HG03565 (cell line): Measurements from ENCODE around the gene BAHCC1.

Source experiments
- ATAC-seq: cut with Tn5 transposase; IDR thresholded peaks from one replicate; pipeline ENCODE4 v1.9.1; 2021; ENCODE audit warnings: mild to moderate bottlenecking, moderate library complexity; ENCODE audit not compliant: unreplicated experiment

BAHCC1 gene

DNA sequence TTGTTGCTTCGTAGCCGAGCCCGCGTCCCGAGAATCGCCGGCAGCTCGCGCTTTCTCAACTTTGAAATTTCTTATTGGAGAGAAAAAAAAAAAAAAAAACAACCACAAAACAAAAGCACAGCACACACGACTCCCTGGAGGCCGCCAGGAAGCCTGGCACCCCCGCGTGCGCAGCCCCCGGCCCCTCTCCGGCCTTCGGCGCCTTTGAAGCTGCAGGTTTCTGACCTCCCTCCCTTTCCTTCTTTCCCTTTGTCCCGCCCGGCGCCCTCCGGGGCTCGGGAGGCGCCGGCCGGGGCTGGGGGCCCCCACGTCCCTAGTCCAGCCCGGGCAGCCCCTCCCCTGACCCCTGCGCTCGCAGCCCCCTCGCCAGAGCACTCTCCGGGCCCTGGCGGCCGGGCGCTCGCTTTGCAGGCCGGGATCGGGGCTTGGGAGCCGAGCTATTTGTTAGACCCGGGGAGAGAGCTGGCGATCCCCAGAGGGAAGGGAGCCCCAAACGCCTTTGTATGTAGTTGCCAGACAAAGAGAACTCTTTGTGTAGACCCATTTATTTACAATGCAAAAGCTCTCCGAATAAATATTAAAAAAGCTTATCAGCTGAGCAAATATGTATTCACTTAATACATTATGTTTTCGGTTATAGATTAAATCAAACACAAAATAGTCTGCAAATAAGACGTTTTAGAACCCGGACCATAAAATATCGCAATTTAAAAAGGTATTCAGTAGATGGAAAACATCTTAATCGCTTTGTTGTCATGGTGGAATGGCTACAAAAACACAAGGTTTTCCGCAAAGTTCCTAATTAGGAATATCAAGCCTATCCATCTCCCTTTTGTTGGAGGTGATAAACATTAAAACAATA lies 2.3 kb downstream of the BAHCC1 start:
- ATAC-seq, result no peak

DNA sequence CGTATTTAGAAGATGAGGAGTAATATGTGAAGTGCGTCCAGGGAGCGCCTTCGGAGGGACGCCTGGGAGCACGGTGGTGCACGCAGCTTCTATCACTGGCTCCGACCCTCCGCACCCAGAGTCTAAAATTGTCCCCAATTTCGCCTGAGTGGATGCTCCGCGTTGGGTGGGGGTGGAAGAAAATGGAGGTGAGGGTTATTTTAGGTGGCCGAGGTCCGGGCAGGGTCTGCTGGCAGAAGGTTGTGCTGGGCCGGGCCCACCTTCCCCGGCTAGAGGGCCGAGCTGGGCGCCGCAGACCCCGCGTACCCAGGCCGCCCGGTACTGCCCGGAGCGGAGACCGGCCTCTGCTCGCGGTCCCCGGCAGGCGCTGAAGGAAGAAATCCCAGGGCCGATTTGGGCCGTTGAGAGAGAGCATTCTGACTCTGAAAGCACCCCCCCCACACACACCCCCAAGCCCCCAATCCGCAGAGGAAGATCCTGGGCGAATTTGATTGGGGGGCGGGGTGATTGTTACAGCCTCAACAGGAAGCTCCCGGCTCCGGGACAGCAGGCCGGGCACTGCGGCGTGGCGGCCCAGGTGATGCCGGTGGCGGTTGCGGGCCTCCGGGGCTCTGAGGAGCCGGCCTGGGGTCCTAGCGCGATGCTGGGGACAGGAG lies 3.0 kb downstream of the BAHCC1 start:
- ATAC-seq, result no peak

DNA sequence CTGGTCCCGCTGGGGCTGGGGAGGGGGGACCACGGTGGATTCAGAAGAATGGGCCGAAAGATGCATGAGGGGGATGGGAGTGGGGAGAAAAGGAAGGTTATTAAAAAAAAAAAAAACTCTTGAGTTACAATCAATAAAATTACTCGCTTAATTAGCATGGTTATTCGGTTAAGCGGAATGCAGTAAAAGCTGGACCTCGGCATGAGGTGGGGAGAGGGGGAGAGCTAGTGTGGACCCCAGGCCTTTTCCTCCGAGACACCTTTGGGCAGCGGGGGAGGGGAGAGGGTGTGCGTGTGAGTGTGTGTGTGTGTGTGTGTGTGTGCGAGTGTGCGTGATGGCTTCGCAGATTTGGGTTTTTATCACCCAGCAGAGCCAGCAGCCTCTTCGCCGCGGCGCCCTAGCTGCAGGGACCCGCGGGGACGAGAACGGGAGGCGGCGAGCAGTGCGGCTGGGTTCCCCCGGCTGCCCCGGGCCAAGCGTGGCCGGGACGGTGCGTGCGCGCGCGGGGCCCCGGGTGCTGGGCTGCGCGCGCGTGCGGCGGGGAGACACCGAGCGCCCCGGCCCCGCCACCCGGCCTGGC lies 3.7 kb downstream of the BAHCC1 start:
- no peak for ATAC-seq

DNA sequence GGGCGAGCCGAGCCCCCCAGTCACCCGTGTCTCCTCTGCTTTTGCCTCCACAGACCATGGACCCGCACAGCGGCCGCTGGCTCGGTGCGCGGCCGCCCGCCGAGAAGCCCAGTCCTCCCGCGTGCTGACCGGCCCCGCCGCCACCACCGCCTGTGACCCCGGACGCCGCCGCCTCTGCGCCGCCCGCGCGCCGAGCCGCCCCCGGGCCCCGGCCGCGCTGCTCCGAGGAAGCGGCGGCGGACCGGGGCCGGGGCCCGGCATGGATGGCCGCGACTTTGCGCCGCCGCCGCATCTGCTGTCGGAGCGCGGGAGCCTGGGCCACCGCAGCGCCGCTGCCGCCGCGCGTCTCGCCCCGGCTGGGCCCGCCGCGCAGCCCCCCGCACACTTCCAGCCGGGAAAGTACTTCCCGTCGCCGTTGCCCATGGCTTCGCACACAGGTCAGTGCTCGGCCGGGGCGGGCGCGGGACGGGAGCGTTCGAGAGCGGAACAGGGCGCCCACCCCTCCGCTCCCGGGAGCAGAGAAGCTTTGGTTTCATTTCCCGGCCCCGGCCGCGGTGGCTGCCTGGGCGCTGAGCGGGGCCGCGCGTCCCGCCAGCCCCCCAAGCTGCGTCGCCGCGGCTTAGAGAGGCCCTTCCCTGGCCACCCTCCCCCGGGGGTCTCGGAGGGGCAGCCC lies 4.4 kb downstream of the BAHCC1 start:
- no peak for ATAC-seq

DNA sequence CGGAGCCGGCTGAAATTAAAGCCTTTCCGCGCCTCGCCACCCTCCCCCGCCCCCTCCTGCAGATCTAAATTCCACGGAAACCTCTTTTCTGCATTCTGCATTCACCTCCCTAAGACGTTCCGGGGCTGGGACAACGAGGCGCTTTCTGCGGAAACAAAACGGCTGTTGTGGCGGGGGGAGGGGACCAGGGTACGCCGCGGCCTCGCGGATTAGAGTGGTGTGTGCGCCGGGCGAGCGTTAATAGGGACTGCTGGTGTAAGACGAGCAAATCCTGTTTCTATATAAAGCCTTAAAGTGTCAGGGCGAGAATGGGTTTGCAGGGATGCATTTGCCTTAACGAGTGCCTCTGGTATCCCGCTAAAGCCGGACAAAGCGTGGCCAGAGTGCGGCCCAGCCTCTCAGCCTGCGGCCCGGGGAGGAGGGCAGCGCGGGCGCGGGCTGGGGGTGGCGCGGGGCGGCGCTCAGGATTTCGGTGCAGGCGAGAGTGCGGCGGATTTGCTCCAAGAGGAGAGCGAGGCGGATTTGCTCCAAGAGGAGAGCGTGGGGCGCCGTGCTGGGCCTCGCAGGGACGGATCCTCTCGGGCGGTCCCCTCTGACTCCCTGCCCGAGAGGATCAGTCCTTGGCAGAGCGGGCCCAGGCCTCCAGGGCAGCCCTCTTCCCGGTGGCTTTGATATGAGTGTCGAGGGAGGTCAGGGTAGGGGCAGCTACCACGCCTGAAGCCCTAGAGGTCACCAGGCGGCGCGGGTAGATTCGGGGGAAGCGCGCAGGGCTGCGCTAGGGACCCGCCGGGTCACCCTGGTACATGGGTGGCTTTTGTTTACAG lies 5.1 kb downstream of the BAHCC1 start:
- ATAC-seq, result no peak

DNA sequence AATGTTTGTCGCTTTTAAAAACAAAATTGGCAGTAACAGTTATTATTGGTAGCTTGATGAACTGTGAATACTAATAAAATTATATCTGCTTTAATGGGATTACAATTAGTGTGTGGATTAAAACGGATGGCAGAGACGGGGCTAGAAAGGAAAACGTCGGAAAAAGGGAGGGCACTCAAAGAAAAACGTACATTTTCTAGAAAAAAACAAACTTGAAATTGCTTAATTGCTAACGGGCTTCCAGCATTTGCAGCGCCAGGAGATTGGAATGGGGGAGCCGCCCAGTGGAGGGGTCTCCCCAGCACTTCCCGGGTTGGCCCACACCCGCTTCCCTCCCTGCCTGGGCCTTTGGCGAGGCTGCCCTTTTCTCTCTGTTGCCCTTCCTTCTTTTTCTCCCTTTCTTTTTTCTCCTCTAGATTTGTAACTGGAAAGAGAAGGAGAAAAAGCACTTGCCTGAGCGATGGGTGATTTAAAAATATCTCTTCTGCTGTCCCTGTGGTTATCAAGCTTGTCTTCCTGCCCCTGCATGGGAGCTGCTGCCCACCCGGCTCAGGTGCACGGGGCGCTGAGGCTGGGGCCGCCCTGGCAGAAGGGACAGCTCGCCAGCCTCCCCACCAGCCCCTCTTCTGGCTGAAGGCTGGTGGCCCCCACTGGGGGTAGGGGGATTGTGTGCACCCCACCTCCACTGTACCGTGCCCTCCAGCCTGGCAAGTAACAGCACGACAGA lies 5.9 kb downstream of the BAHCC1 start:
- no peak for ATAC-seq

DNA sequence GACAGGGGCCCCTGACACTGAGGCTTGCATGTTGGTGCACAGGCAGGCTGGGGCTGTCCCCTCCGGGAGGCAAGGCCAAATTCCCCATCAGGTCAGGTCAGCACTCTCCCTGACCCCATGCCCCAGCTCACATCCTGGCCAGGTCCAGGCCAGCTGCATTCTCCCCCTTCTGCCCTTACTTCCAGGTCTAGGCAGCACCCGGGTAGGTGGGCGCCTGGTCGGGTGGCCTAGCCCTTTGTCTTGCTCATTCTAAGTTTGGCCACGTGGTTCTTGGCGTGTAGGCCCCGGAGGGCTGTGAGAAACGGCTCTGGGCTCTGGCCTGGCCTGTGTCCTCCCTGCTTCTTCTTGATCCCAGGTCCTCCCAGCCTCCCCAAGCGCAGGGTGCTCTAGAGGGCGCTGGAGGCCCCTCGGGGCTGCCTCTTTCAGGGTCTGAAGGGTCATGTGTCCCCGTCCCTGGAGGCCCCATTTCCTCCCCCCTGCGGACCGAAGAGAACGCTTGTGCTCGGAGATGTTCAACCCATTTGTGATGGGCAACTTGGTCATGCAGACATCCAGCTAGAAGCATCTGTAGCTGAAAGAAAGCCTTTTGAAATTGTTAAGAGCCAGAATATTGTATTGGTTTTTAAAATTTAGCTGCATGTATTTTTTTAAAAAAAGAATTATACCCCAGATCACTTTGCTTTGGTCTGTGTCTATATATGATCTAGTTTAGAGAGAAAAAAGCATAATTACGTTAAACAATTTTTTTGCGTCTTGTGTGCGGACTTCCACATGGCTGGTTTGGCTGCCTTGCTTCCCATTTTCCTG lies 6.7 kb downstream of the BAHCC1 start:
- ATAC-seq, result no peak

DNA sequence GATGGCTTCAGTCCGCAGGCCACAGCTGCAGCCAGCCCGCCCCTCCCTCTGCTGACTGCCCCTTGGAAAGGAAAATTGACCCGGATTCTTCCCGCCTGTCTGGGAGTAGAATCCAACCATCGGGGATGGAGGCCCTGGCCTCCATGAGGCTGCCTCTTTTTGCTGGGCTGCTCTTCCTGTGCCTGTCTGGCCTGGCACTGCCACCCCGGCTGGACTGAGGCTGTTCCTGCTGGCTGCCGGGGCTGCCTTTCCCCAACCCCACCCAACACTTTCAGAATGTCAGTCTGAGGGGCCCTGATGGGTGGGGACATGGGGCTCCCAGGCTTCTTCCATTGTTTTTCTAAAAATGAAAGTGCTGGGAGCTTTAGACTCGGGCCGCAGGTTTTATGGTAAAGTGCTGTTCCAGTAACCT lies 7.3 kb downstream of the BAHCC1 start:
- no peak for ATAC-seq

DNA sequence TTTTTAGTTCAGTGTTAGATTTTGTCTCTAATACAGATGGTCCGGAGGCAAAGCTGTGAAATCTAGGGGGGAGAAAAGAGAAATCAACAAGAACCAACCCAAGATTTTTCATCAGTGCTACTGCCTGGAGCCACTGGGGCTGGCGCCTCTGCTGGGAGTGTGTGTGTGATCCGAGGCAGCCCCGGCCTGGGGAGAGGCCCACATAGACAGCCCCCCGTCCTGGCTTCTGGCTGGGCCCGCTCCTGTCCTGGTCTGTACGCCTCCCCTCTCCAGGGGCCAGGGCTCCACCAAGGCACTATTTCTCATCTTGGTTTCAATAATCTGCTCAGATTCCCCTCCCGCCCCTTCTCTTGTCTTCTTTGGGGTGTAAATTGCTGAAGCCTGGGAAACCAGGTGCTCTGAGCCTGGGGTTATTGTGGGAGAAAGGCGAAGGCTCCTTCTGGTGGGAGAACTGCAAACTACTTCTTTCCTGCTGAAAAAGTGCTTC lies 7.8 kb downstream of the BAHCC1 start:
- no peak for ATAC-seq

DNA sequence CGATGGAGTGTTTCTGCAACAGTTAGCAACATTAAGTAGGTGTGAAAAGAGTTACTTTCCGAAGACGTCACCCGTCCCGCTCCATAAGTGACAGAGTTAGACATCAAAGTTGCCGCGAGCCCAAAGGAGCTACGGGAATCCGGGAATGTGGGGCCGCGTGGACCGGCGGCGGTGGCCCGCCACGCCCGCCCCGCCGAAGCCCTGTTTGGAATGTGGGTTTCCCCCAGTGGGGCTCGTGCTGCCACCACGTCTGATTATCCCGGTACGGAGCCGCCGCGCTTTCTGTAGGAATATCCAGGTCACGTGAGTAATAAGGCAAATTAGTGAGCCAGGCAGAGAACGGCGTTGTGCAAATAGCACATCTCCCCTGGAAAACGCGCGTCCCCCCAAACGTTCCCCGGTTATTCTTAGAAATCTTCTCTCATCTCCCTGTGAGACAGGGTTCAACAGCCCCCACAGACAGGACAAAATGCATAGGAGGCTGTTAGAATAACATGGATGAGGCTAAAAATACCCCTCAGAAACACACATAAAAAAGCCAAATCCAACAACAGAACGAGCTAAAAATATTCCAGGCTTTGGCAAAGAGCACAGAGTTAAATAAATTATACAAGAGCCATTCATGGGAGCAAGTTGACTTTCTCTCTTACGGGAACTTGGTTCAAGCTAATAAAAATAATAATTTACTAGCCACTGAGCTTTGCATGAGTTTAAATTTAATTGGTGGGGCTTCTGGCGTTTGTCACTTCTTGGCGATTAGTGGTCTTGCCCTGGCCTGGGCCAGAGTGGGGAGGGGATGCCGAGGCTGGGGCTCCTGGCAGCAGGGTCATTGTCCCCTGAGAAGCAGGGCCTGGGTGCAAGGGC lies 8.6 kb downstream of the BAHCC1 start:
- ATAC-seq, result no peak

DNA sequence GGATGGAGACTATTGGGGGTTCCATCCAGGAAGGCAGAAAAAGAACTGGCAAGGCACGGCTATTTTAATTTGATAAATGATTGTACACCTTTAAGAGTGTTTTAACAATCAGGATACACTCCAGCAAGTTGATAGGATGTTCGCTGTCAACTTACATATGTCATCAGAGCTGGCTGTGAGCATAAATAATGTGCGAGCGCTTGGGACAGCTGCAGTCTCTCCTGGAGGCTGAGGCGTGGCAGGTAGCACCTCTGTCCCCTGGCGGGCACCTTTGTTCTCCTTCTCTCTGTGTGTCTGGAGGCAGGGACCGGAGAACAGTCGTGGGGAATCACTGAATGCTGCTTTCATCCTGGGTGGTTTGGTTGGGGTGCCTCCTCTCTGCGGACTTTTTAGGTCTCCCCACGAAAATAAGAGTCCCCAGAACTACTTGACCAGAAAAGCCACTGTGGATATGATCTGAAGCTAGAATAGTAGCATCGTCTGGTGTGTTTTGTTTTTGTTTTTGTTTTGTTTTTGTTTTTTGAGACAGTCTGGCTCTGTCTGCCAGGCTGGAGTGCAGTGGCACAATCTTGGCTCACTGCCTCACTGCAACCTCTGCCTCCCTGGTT lies 9.4 kb downstream of the BAHCC1 start:
- no peak for ATAC-seq

DNA sequence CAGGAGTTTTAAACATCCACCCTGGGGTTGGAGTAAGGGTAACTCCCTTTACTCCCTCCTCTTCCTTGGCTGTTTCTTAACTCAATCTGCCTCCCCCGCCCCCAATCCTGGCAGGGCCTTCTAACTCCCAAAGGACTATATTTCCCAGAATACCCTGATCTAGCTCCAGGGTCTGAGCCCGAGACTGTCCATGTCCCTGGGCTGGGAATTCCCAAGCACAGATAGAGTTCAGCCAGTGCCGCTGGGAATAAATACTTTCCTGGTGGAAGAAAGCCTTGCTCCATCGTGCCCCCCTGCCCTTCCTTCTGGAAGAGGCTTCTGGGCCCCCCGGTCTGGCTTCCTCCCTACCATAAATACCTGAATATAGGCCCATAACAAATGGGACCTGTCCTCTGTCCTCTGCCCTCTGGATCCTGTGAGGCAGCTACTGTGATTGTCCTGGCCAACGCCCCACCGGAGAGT lies 10.2 kb downstream of the BAHCC1 start:
- no peak for ATAC-seq

DNA sequence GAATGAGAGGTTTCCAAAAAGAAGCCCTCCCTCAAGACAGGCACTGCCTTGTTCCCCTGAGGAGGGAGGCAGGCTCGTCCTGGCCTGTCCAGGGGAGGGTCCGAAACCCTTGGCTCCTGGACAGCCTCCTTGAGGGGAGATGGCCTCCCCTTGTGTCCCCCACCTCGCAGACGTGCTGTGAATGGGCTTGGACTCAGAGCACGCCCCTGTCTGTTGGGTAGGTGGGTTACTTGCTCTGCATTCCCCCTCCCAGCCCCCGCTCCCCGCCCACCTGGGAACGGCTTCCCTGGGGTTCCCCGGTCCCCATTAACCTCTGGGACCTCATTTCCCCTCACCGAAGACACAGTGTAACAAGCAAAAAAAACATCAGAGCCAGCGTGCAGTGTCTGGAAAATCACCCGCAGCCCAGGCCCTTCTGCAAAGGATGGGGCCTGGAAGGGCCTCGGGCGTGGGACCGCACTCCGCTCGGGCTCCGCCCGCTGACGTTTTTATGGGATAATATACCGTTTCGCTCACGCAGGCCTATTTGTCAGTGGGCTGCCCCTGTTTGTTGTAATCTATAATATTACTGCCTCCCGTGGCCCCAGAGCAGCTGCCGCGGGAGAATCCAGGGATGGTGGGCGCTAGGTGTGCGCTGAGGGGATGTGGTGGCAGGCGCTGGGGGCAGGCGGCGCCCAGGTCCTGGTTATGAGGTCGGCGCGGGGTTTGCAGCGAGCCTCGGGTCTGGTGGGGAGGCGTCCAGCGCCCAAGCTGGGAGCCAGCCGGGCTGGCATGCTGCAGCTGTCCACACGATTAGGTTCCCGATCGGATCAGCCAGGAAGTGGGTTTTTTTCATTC lies 11.1 kb downstream of the BAHCC1 start:
- ATAC-seq, result no peak

DNA sequence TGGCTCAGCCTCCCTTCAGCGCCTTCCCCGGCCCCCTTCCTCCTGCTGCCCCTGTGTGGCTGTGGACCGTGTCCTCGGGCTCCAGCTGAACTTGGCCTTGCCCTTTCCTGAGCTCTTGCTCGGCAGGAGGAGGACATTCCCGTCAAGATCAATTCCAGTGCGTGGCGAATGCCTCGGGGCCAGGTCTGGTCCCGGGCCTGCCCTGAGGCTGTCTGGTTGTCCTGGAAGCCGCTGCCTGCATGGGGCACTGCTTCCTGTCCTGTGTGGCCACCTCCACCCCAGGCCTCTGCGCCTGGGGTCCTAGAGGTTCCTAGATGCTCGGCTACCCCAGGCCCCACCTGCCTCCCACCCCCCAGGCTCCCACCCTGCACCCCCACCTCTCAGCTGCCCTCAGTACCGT lies 12.8 kb downstream of the BAHCC1 start:
- no peak for ATAC-seq

DNA sequence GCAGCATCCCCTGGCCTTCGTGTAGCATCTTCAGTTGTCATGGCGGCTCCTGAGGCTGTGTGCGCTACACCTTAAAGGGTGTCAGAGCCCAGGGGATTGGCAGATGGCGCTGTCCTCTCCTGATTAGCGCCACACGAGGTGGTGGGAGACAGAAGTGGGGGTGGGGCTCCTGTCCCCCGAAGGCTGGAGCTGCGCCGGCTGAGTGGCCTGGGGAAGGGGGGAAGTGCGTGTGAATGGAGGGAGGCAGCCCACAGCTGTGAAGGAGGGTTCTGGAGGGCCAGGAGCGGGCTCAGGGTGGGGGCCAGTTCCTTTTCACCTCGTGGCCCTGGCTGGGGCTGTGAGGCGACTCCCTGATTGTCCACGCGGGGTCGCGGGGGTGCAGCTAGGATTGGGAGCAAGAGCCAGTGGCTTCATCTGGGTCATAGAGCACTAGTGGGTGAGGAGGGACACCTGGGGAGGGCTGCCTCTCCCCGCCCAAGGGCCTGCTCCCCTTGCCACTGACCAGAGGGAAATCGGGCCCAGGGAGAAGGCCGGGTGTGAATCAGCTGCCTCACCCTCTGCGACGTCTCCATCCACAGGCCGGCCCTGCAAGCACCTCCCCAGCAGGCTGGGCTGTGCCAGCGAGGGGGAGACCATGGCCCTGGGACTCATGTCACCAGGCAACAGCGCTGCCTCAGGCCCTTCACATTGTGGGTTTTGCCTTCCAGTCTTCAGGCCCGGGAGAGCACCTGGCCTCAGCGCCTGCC lies 14.1 kb downstream of the BAHCC1 start:
- no peak for ATAC-seq

DNA sequence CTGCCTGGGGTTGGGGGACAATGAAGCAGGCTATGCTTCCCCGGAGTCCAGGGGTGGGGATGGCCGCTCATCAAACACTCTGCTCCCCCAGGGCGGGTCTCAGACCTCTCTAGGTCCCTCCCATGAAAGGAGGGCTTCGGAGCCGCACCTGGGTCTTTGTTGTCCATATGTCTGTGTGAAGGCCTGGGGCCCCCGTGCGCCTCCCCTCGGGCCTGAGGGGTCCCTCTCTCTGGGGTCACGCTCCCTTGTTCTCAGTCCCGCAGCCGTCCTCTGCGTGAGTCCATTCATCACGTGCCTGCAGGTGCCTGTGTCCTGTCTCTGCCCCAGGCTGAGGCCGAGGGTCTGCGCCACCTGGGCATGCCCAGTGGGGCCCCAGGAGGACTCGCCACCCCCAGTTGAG lies 15.6 kb downstream of the BAHCC1 start:
- no peak for ATAC-seq
